Transverse colon (tissue), 3 donors: Measurements from ENCODE around the gene MEIS2.

Source experiments
- POLR2A ChIP-seq: fragments of 450-650 bp; IDR thresholded peaks from one replicate; pipeline ENCODE4 v1.6.1; 2016; ENCODE audit warnings: antibody characterized with exemption, mild to moderate bottlenecking, moderate library complexity
- TF ChIP-seq, protein P1 (sequence below), 5 experiments: fragments of 200-600 bp in 3 of 5; fragments of 450-650 bp in 2 of 5; sonication (generic) in 3 of 5; IDR thresholded peaks; 1 replicate in 2 of 5; 2 replicates in 3 of 5; pipeline ENCODE4 v1.5.1; 2016 to 2017; ENCODE audit warnings: antibody characterized with exemption in 5 of 5, inconsistent platforms in 3 of 5, mild to moderate bottlenecking in 2 of 5, moderate library complexity in 1 of 5

DNA sequence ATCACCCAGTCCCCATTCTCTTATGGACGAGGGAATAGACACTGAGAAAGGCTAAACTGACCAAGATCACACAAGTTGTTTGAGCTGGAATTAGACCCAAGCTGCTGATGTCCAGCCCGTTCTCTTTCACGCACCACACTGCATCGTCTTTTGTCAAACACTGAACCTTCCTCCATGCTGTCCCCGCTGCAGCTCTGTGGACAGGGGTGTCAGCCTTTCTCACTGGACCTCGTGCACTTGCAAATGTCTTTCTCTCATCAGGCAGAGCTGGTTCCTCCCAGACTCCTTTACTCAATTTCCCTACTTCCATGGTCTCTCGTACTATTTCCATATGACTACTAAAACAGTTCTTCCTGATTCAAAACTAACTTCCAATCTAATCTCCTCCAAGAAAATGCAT is 161.6 kb downstream of the MEIS2 start:
- TF ChIP-seq, protein P1, sequence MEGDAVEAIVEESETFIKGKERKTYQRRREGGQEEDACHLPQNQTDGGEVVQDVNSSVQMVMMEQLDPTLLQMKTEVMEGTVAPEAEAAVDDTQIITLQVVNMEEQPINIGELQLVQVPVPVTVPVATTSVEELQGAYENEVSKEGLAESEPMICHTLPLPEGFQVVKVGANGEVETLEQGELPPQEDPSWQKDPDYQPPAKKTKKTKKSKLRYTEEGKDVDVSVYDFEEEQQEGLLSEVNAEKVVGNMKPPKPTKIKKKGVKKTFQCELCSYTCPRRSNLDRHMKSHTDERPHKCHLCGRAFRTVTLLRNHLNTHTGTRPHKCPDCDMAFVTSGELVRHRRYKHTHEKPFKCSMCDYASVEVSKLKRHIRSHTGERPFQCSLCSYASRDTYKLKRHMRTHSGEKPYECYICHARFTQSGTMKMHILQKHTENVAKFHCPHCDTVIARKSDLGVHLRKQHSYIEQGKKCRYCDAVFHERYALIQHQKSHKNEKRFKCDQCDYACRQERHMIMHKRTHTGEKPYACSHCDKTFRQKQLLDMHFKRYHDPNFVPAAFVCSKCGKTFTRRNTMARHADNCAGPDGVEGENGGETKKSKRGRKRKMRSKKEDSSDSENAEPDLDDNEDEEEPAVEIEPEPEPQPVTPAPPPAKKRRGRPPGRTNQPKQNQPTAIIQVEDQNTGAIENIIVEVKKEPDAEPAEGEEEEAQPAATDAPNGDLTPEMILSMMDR (IDR thresholded peaks at IDR 0.05) = no peak
- no peak for TF ChIP-seq POLR2A
